NCI-H524 treated with DMSO at 0.1 percent for 48 hours (cell line): ENCODE data around the gene NMRAL1.

Experiments
- DNase-seq: peaks from one replicate; lab custom pipeline; 2025; lab: John Stamatoyannopoulos, UW

The NMRAL1 gene

GRCh38 chr16:4505356-4506147 is 31.1 kb upstream of the NMRAL1 start:
- DNase-seq, result no peak

GRCh38 chr16:4501071-4501478 is 26.6 kb upstream of the NMRAL1 start:
- no peak for DNase-seq

GRCh38 chr16:4500272-4500671 is 25.8 kb upstream of the NMRAL1 start:
- no peak for DNase-seq

DNA sequence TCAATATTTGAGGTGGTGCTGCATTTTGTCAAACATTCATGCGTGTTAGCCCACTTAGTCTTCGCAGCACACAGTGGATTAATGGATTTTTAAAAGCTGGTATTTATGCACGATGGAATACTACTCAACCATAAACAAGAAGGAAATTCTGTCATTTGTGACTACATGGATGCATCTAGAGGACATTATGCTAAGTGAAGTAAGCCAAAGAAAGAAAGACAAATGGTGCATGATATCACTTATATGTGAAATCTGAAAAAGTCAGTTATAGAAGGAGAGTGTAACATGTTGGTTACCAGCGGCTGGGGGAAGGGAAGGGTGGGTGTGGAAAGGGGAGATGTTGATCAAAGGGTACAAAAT is 24.8 kb upstream of the NMRAL1 start:
- no peak for DNase-seq

GRCh38 chr16:4498546-4499195 is 24.2 kb upstream of the NMRAL1 start:
- no peak for DNase-seq

GRCh38 chr16:4496305-4496704 is 21.9 kb upstream of the NMRAL1 start:
- DNase-seq, result no peak

- DNase-seq, result no peak
These were observed 21.3 kb upstream of the NMRAL1 start for GRCh38 chr16:4495766-4496165.

GRCh38 chr16:4494746-4495490 is 20.5 kb upstream of the NMRAL1 start:
- DNase-seq, result no peak

GRCh38 chr16:4491898-4492297 is 17.5 kb upstream of the NMRAL1 start:
- no peak for DNase-seq

DNA sequence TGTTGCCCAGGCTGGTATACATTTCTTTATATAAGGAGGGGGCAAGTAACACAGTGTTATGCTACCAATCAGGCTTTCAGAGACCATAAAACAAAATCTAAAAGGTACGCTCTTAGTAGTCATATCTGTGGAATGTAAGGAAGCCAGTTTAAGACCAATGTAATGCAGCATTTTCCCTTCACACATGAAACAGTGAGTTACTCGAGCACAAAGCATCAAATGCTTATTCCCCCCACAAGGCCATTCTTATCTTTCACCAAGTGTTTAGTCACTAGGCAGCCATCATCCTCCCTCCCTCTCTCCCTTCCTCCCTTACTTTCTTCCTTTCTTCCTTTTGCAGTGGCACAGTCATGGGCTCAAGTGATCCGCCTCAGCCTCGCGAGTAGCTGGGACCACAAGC is 14.6 kb upstream of the NMRAL1 start:
- no peak for DNase-seq

- no peak for DNase-seq
These were observed 14.1 kb upstream of the NMRAL1 start for GRCh38 chr16:4488499-4488967.

GRCh38 chr16:4487955-4488498 is 13.6 kb upstream of the NMRAL1 start:
- no peak for DNase-seq

- no peak for DNase-seq
These were observed 11.9 kb upstream of the NMRAL1 start for GRCh38 chr16:4486126-4486893.

DNA sequence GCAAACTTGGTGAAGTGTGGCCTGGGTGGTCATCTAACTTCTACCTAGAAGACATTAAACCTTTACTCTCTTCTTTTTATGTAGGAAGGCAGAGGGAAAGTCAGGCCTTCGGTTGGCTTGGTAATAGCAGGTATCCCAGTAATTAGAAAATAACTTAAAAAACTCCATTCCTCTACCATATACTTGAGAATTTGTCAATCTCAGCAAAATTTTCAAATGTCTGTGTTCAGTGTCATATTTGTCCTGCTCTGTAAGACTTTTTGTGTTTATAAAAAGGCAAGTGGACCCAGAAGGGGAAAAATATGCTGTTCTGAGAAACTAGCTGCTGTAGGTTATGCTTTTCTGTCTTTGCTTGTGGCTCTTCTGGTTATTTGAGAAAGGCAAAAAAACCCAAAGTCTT is 7.5 kb upstream of the NMRAL1 start:
- DNase-seq, result no peak

DNA sequence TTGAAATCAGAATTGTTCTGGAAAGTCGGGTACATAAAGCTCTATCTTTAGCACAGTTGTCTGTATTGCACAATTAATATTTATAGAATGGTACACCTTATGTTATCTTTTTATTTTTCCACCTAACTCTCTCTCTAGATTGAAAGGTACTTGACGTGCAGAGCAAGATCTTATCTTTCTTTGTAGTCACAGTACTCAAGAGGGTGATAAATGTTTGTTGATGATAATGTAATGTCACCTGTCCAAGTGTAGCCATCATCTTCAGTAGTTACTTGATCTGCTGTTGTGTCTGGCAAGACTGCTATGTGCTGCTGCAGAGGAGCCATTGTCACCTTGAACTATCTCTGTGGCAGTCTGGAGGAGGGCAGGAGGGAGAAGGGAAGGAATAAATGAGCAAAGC is 7.1 kb upstream of the NMRAL1 start:
- DNase-seq, result no peak

DNA sequence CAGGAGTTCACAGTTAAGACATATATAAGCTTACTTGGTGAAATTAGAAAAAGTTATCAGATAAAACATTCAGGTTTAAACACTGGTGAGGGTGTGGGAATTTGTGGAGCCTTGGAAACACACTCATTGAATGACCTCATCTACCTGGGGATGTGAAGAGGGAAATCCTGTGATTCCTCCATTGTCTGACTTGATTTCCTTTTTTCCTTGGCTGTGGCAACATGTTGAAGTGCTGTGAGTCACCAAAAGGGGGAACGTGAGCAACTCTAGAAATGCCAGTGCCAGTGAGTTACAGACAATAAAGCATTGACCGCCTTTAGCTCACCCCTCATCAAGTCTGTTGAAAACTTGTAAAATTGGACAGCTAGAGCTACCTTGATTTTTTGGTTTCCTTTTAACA is 3.5 kb upstream of the NMRAL1 start:
- DNase-seq, result no peak

DNA sequence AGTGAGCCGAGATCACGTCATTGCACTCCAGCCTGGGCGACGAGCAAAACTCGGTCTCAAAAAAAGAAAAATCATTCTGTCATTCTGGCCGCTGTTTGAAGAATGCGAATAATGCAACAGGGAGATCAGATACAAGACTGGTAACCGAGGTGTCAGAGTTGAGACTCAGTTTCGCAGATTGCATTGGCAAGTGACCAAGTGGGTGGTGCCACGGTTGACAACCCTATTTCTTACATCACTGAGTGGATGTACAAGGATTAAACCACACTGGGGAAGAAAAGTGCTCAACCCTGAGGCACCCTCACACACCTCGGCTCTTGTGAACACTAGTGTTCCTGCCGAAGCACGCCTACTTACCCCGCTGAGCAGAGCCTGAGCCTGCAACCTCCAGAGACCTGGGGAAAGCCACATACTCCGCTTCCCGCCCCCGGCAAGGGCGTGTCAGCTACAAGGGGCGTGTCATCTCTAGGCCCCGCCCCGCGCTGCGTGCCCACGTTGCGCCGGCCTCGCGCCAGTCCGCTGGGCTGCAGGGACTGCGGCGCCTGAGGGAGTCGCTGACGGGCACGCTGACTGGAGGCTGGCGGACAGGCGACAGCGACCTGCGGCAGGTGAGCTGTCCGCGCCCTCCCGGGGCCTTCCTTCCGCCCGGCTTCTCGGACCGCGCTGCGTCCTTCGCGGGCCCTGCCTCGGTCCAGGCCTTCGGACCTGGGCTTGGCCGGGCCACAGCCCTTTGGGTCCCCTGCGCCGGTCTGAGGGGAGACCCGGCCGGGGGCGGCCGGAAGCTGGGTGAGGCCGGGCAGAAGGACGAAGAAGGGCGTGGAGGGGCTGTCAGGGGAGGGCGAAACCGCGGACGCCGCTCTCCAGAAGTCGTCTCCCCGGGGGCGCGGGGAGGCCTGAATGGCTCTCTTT is 1.7 kb upstream of the NMRAL1 start, which contains the start of gene HMOX2:
TSS of gene HMOX2 (plus strand) at position 519 of the 909 bp plus-strand sequence. CDS start 29,127 bp downstream, outside the sequence.
- DNase-seq, result peak; percentile 74

DNA sequence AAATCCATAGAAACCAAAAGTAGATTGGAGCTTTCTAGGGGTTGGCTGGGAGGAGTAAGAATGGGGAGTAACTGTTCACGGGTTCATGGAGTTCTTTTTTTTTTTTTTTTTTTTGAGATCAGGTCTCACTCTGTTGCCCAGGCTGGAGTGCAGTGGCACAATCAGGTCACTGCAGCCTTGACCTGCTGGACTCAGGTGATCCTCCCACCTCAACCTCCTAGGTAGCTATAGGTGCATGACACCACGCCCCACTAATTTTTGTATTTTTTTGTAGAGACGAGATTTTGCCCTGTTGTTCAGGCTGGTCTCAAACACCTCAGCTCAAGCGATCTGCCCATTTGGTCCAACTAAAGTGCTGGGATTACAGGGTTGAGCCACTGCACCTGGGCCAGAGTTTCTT is 1.5 kb downstream of the NMRAL1 start:
- DNase-seq, result no peak

DNA sequence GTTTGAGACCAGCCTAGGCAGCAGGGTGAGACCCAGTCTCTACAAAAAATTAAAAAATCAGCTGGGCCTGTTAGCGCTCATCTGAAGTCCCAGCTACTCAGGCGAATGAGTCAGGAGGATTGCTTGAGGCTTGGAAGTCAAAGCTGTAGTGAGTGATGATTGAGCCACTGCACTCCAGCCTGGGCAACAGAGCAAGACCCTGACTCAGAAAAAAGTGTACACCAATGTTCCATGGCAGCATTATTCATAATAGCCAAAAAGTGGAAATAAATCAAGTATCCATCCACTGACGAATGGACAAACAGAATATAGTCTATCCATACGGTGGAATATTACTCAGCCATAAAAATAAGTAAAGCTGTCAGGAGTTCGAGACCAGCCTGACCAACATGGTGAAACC is 2.6 kb downstream of the NMRAL1 start:
- DNase-seq, result no peak

DNA sequence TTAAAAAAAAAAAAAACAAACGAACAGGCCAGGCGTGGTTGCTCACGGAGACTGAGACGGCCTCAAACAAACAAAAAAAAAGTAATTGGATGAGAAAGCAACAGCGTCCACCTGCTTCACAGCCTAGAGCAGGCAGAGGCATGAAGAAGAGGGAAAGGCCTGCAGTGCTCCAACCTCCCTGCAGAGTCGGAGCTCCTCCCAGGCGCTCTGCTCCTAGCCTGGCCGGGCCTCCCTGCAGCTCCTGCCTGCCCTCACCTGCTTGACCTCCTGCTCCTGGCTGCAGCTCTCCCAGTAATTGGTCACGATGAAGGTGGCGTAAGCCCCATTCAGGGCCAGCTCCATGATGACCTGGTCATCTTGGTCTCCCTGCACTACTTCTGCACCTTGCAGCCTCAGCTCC is 5.5 kb downstream of the NMRAL1 start:
- no peak for DNase-seq

DNA sequence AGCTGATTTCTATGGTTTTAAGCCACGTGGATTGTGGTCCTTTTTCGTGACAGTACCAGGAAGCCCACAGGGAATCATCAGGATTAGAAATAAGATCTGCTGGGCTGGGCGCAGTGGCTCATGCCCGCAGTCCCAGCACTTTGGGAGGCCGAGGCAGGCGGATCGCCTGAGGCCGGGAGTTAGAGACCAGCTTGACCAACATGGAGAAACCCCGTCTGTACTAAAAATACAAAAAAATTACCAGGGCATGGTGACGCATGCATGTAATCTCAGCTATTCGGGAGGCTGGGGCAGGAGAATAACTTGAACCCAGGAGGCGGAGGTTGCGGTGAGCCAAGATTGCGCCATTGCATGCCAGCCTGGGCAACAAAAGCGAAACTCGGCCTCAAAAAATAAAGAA is 6.5 kb downstream of the NMRAL1 start:
- no peak for DNase-seq
